NCI-H446 (cell line): ENCODE data around the gene TBK1.
A peak's percentile ranks its signal among the peaks of the same experiment; 100 is the strongest.

Experiments used
- DNase-seq, 2 experiments: peaks; one replicate each; lab custom pipeline; 2025; lab: John Stamatoyannopoulos, UW

TBK1 gene

DNA sequence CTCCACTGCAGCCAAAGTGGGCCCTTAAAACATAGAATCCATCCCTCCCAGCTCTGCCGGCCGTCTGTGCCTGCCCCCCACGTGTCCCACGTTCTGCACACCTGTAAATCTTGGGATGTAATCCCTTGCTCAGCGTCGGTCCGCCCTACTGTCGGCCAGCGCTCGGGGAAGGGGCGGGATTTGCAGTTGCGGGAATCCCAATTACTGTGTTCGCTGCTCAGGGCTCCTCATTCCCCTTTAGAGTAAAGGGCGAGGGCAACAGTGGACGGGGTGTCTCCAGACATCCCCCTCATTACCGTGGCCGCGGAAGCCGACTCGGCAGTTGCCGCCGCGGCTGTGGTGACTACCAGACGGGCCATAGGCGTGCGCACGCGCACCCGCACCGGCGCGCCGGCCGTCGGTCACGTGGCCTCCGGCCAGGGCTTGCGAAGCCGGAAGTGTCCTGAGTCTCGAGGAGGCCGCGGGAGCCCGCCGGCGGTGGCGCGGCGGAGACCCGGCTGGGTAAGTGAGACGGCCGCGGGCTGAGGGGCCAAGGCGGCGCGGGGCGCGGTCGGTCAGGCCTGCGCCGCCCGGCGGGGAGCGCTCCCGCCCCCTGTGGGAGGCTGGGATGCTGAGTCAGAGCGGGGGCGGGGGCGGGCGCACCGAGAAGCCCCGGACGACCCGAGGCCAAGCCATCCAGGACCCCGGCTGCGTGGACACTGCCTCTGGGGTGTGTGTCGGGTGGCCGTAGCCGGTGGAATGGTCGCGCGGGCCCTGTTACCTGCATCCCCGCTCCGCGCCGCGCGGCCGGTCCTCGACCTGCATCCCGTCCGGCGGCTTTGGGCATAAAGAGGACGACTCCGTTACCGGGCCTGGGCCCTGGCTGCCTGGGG, at the start of gene TBK1:
TBK1 (plus strand) TSS at position 434 of the 872 bp plus-strand sequence. CDS start 3,751 bp downstream, outside the sequence.
- peak; percentile 40 to 88 for DNase-seq

- no peak for DNase-seq
Measured at GRCh38 chr12:64402181-64402580, 49.7 kb upstream of the TBK1 start.

GRCh38 chr12:64403707-64404469, 48.0 kb upstream of the TBK1 start, which contains the start of gene XPOT:
Gene XPOT, plus strand, starts transcription at chr12:64404392. Its CDS starts 5,644 bp downstream, at chr12:64410036.
- peak; percentile 92 to 98 for DNase-seq

DNA sequence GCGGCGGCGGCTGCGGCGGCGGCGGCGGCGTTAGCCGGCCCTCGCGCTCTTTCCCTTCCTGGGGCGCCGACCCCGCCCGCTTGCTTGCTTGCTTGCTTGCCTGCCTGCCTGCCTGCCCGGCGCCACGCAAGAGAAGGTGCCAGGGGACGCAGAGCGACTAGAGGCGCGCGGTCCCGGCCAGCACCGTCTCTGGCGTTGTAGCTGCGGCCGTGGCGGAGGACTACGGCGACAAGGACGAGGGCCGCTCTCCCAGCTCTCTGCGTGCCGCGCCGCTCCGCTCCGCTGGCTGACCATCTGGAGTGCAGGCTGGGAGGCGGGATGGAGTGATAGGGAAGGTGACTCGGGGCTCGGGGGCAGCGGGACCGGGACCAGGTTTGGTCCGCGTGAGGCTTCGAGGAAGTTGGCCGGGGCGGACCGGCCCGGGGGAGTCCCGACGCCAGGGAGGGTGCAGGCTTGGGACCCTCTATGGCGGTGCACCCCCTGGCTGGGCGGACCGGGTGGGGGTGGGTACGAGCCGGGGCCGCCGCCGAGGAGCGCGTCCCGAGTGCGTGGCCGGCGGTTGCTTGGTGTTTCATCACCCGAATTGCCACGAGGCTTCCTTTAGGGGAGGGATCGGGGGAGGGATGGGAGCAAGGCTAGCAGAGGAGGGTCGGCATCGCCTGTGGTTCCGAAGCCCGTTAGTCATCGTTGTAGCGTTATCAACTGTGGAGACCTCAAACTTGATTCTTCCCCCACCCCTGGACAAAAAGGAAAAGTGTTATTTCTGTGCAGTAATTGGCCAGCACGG, 47.3 kb upstream of the TBK1 start:
- DNase-seq, result peak; percentile 61 to 64

DNA sequence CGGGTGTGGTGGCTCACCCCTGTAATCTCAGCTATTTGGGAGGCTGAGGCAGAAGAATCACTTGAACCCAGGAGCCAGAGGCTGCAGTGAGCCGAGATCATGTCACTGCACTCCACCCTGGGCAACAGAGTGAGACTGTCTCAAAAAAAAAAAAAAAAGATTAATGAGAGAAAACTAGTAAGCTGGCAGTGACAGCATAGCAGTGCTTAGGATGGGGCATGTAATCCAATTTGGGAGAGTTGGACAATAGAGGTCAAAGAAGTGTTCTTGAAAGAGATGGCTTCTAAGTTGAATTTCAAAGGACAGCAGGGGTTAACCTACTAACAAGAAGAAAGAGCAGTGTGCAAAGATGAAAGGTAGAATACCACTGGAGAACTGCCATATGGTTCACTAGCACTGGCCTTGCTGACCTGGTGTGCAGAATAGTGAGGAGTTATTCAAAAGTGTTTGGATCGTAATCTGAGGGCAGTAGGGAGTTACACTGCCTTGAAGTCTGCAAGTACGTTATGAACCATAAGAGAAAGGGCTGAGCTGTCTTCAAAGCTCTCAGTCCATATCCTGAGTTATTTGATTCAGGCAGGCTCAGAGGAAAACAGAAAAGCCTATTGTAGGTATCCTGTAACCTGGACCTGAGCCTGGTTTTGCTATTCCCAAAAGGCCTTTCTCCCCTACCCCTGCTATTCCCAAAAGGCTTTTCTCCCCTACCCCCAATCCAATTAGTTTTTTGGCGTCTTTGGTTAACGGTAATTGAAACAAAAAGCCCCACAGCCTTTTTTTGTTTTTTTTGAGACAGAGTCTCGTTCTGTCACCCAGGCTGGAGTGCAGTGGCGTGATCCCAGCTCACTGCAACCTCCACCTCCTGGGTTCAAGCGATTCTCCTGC, 44.3 kb upstream of the TBK1 start:
- no peak for DNase-seq

DNA sequence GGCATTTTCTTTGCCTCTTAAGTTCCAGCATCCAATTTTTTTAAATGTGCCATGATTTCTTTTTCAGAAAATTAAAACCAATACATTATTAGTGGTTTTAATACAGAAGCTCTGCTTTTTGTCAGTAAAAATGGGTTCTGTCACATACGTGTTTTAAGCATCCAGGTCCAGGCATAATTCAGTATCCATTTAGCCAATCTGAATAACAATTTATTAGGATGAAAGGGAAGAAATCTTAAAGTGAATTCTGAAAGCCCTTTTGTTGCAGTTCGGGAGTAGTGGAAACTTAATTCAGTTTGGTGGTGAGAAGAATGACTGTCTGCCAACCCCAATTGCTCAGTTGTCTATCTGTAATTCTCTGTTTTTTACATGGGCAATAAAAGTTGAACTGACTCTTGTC, 40.5 kb upstream of the TBK1 start:
- no peak for DNase-seq

DNA sequence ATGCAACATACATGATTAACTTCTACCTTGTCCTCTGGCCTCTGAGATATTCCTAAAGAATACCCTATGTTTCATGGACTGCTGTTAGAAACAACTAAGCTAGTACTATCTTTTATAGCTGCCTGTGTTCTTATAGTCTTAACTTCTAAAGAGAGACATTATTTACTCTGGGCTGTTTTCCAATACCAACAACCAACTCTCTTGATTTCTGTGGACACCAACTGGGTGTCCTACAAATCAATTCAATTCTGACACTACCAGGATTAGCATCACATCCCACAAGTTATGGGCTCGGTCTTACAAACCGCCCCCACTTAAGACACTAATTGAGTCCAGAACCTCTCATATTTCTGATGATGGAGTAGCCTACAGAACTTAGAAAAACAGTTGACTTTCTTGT, 39.5 kb upstream of the TBK1 start:
- DNase-seq, result no peak

DNA sequence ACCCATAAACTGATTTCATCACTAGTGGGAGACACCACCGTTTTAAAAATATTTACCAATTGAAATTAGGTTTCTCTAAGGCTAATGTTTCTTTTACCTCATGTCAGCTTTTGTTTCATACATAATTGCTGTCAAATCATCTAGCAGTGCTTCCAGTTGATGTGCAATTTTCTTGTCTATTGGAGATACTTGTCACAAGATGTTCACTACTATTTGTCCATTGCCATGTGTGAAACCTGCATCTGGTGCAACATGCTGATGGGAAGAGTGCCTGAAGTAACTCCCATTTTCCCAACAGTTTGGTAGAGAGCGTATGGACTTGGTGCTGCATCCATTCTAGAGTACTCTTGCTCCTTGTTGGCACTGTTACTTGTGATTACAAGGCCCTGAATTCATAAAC, 38.0 kb upstream of the TBK1 start:
- DNase-seq, result no peak

DNA sequence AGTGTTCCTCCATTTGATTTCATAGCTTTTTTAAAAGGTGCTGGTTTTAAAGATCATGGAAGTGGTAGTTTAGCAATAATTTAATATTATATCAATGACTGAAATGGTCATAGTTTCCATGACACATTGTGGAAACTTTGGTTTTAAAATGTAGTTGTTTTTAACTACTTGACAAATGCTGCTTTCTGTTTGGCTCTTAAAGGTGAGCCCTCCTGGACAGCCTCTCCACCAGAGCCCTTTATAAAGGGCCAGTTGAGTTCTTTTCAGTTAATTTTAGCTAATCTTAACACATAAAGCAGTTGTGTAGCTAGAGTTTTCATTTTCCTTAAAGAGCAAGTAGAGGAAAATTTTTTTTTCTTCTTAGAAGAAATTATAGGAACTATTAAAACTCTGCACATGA, 33.7 kb upstream of the TBK1 start:
- no peak for DNase-seq

- no peak for DNase-seq
Measured at GRCh38 chr12:64419696-64420095, 32.2 kb upstream of the TBK1 start.

DNA sequence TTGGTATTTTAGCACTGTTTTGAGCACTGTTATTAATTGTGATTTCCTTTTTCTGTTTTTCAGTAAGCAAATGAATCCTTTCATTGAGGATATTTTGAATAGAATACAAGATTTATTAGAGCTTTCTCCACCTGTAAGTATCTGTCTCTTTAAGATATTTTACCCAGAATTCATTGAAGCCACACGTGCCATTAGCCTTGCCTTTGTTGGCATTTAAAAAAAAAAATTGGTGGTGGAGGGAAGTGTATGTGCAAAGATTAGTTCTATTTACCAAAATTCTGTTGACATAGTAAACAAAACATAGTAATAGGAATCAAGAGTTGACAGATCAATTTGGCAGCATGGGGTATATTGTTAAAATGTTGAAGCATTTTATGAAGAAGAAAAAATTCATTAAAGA, 23.9 kb upstream of the TBK1 start:
- DNase-seq, result no peak

DNA sequence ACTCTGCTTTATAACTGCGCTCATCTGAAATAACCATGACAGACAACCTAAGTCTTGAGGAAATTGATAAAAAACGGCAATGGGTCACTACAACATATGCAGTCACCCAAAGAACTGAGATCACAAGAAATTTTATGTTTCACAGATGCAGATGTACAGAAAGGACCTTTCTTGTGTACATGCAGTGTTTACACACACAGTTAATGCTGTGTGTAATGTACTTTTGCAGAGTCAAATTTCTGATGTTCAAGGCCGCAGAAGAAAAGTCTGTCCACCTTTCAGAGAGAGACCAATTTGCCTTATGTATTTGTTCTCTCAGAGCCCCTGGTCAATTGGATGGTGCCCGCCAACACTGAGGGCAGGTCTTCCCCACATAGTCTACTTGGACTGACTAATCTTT, 23.0 kb upstream of the TBK1 start:
- no peak for DNase-seq

- DNase-seq, result no peak
Measured at GRCh38 chr12:64430886-64431285, 21.0 kb upstream of the TBK1 start.

DNA sequence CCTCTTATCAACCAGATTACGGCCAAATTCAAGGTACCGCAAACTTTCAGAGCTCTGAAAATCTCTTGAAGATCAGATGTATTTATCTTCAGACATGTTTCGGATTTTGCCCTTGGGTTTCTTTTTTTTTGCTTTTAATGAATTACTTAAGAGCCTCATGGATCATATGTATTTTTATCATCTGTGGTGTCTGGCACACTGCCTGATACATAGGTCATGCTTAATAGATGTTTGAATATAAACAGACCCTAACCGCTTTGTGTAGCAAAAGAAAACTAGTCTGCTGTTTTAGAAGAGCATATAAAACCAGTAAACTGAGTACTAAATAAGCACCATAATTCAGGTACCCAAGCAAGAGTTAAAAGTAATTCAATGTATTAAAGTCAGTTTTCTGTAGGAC, 20.1 kb upstream of the TBK1 start:
- no peak for DNase-seq

DNA sequence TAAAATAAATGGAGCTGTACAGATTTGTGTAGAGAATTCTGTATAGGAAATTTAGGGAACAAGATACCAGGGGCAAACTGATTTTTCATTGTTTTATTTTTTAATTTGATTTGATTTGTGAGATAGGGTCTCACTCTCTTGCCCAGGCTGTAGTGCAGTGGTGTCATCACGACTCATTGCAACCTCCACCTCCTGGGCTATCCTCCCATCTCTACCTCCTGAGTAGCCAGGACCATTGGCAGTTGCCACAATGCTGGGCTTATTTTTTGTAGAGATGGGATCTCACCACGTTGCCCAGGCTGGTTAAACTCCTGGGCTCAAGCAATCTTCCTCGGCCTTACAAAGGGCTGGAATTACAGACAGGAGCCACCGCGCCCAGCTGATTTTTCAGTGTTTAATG, 18.0 kb upstream of the TBK1 start:
- no peak for DNase-seq

DNA sequence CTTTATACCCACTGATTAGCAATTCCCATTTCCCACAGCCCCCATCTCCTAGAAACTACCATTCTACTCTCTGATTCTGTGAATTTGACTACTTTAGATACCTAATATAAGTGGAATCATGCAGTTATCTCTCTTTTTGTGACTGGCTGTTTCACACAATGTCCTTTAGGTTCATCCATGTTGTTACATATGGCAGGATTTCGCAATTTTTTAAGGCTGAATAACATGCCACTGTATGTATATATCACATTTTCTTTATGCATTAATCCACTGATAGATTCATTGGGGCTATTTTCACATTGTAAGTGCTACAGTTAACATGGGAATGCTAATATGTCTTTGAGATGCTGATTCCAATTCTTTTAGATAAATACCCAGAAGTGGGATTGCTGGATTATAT, 11.8 kb upstream of the TBK1 start:
- no peak for DNase-seq

DNA sequence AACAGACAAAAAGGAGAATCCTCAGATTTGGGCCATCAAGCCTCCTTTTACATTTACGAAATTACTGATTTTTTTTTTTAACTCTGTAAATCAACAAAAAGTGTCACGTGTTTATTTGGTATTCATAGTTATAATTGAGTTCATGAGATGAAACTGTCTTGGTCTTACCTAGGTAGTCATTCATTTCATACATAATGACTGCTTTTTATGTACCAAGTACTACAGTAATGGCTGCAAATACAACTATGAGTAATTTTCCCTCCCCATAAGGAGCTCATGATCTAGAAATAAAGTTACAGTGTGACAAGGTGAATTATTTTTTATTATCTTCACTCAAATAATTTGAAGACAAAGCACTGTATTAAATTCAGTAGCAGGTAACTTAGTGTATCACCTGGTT, 6.4 kb upstream of the TBK1 start:
- no peak for DNase-seq

DNA sequence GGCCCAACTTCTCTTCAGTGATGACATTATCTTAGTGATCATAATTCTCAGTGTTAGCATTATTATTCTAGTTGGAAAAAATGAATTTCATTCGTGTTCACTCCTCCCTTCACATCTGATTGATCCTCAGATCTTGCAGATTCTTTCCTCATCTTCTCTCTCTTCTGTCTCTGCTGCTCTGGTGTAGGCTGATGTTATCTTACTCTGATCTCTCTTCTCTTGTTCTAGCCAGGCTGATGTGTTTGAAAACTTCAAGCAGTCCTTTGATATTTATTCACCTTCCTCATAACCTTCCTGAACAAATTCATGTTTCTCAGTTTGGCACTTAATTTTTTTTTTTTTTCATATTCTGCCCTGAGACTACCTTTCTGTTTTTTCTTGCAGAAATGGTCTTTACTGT, 5.6 kb upstream of the TBK1 start:
- no peak for DNase-seq

DNA sequence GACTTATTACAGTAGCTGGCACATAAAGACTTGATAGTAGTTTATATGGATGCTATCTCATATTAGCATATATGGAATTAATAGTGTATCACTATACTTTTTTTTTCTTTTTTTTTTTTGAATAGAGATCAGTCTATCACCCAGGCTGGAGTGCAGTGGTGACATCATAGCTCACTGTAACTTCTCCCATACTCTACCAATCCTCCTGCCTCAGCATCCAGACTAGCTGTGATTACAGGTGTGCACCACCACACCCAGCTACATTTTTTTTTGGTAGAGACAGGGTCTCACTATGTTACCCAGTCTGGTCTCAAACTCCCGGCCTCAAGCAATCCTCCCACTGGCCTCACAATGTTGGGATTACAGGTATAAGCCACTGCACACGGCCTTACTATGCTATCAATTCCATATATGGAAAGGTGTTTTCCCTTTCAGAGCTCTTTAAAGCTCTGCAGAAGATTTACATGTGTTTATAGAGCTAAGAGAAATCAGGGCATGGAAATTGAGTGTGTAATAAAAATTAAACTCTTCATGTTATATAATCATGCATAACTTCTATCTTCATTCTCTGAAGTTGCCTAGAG, 1.8 kb upstream of the TBK1 start:
- no peak for DNase-seq

GRCh38 chr12:64450711-64451486, 1.0 kb upstream of the TBK1 start:
- peak in 1 of 2 experiments; percentile 11 for DNase-seq
